Small intestine (tissue), 7 donors: ENCODE results near the gene HOXB2. TPM values are rescaled to one million over a fixed set of nuclear protein-coding genes. Genes with fewer than 3 reads are reported as not detected.

Source experiments
- DNase-seq, 2 donors: peaks; one replicate each; pipeline versions ENCODE4 v3.0.0 to v3.0.0-alpha.2; 2013
- FAIRE-seq: peaks from 2 replicates; lab custom pipeline; 2012; peaks lifted over from hg19 to GRCh38; lab: Jason Lieb, UNC
- H3K27ac ChIP-seq, 3 donors: one replicate each; pipeline ENCODE4 v1.5.1; 2013; ENCODE audit warnings: low read length in 2 of 3, mild to moderate bottlenecking in 2 of 3, control low read depth in 1 of 3, inconsistent platforms in 1 of 3, low read depth in 1 of 3, moderate library complexity in 1 of 3
- H3K27me3 ChIP-seq, 3 donors: one replicate each; pipeline ENCODE4 v1.6.1; 2013; ENCODE audit warnings: low read length in 3 of 3, inconsistent platforms in 1 of 3; ENCODE audit not compliant: control insufficient read depth in 3 of 3, insufficient read depth in 3 of 3
- H3K36me3 ChIP-seq, 3 donors: one replicate each; pipeline ENCODE4 v1.6.1; 2013; ENCODE audit warnings: low read length in 3 of 3, inconsistent platforms in 1 of 3, low read depth in 1 of 3, mild to moderate bottlenecking in 1 of 3, moderate library complexity in 1 of 3; ENCODE audit not compliant: control insufficient read depth in 3 of 3, insufficient read depth in 2 of 3
- H3K4me1 ChIP-seq, 3 donors: one replicate each; pipeline ENCODE4 v1.6.1; 2013; ENCODE audit warnings: low read length in 2 of 3, inconsistent platforms in 1 of 3, low read depth in 1 of 3, mild to moderate bottlenecking in 1 of 3, moderate library complexity in 1 of 3; ENCODE audit not compliant: control insufficient read depth in 3 of 3, insufficient read depth in 2 of 3
- H3K4me3 ChIP-seq, 3 donors: one replicate each; pipeline ENCODE4 v1.5.1; 2013; ENCODE audit warnings: low read length in 3 of 3, control low read depth in 1 of 3, inconsistent platforms in 1 of 3, low read depth in 1 of 3, mild to moderate bottlenecking in 1 of 3, moderate library complexity in 1 of 3
- H3K9me3 ChIP-seq, 2 donors: one replicate each; pipeline ENCODE4 v1.6.1; 2013; ENCODE audit warnings: low read depth in 1 of 2, low read length in 1 of 2; ENCODE audit not compliant: control insufficient read depth in 2 of 2, insufficient read depth in 1 of 2
- WGBS, 3 donors: extraction: QIAGEN DNeasy Blood & Tissue Kit; methylation state at CpG; one replicate each; pipeline ENCODE4 v1.1.7; 2013; 5-methylcytosine and 5-hydroxymethylcytosine counted together
- polyA plus RNA-seq, 4 donors: library from polyadenylated mRNA; stranded (reverse) in 3 of 4; unstranded in 1 of 4; fragments of 200-250 nt in 3 of 4; fragments of 120-200 nt in 1 of 4; gene quantifications; one replicate each; pipeline versions ENCODE4 v1.2.1 to v1.2.3, GENCODE V29; 2013
- donor health status: healthy with polysubstance abuse.
- donor health status: control.
- donor health status: control.
- donor health status: Bipolar disorder and iron deficiency.
- donor health status: healthy.

The HOXB2 gene
- polyA plus RNA-seq, 4 donors = 0.89 to 9.5 (median 6.2) TPM

DNA sequence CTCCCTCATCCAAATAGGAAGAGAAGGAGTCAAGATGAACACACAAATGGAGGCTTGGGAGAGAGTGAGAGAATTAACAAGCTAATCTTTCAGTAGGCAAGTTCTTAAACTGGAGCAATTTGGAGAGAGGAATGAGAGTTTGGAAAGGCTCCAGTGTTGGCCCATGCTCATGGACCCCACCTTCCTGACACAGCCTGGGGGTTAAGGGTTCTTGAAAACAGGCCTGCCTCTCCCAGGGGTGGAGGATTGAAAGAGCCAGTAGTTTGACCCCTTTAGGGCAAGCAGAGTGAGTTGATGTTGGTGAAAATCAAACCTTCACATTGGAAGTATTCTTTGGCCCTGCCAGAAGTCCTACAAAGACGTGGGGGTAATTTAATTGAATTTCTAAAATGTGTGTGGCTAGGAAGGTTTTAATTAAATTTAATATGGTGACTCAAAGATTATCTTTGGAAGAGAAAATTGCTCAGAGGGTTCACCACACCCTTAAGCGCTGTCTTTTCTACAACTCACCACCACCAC is 39.4 kb upstream of the HOXB2 start:
- peak overlapping the region in 2 of 3 donors; percentile 12 to 32 for H3K27ac ChIP-seq
- peaks cover 6 to 99% (median 9%) of the 10 kb centered on the region in 3 donors for H3K27me3 ChIP-seq
- H3K9me3 ChIP-seq = peaks cover 0 to 3% of the 10 kb centered on the region in 2 donors
- DNase-seq (no peak), FAIRE-seq (no peak)
- 14 to 42% (median 31%) methylated on average over 2 of the region's 2 CpGs for WGBS, 3 donors
- H3K36me3 ChIP-seq = no peaks in the 10 kb centered on the region
- H3K4me1 ChIP-seq = peaks cover 0 to 31% (median 2%) of the 10 kb centered on the region in 3 donors
- no peak overlapping the region for H3K4me3 ChIP-seq

DNA sequence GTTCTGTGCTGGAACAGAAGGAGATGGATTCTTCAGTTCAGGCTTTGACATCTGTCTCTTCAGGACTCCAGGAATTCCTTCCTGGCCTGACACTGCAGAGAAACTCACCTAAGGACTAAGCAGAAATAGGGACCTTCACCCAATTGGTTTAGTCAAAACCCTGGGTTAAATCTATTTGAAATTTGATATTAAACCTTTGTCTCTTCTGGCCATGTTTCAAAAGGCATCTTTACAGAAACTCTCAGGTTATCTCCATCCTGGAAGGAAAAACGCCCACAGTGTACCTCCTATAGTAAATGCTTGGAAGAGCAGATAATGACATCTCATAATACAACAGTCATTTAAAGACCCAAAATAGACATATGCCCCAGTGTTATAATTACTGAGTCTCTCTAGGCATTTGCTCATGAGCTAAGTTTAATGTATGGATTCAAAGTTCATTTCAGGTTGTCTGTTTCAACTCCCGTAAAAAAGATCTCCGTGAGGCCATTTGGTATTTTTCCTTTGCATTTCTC is 38.9 kb upstream of the HOXB2 start:
- Histone ChIP-seq H3K4me1 (peaks cover 0 to 30% (median 2%) of the 10 kb centered on the region in 3 donors), H3K9me3 (peaks cover 0 to 3% of the 10 kb centered on the region in 2 donors), H3K27ac (peak overlapping the region in 2 of 3 donors; percentile 32 to 98), H3K4me3 (no peak overlapping the region), H3K27me3 (peaks cover 6 to 99% (median 12%) of the 10 kb centered on the region in 3 donors), H3K36me3 (no peaks in the 10 kb centered on the region)
- 23 to 58% (median 37%) methylated on average over 3 of the region's 3 CpGs for WGBS, 3 donors
- no peak for DNase-seq
- FAIRE-seq = no peak

DNA sequence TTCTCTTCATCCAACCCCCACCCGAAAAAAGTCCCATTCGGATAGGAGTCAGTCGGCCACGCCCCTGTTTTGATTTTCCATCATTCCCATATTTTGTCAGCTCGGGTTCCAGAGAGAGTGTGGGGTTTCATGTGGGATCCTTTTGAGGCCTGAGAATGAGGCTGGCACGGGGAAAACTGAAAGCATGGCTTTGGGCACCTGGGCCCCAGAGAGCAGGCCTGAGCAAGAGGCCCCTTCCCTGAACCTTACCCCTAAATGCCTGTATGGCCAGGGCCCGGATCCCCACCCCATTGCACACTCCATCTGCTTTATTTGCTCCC is 37.8 kb upstream of the HOXB2 start:
- 17 to 41% (median 22%) methylated on average over 7 of the region's 7 CpGs for WGBS, 3 donors
- Histone ChIP-seq H3K4me1 (peaks cover 0 to 30% (median 2%) of the 10 kb centered on the region in 3 donors), H3K27ac (peak overlapping the region in 2 of 3 donors; percentile 75 to 98), H3K36me3 (no peaks in the 10 kb centered on the region), H3K27me3 (peaks cover 6 to 97% (median 12%) of the 10 kb centered on the region in 3 donors), H3K9me3 (peaks cover 0 to 3% of the 10 kb centered on the region in 2 donors), H3K4me3 (peak overlapping the region in 1 of 3 donors; percentile 51)
- DNase-seq (no peak), FAIRE-seq (no peak)

DNA sequence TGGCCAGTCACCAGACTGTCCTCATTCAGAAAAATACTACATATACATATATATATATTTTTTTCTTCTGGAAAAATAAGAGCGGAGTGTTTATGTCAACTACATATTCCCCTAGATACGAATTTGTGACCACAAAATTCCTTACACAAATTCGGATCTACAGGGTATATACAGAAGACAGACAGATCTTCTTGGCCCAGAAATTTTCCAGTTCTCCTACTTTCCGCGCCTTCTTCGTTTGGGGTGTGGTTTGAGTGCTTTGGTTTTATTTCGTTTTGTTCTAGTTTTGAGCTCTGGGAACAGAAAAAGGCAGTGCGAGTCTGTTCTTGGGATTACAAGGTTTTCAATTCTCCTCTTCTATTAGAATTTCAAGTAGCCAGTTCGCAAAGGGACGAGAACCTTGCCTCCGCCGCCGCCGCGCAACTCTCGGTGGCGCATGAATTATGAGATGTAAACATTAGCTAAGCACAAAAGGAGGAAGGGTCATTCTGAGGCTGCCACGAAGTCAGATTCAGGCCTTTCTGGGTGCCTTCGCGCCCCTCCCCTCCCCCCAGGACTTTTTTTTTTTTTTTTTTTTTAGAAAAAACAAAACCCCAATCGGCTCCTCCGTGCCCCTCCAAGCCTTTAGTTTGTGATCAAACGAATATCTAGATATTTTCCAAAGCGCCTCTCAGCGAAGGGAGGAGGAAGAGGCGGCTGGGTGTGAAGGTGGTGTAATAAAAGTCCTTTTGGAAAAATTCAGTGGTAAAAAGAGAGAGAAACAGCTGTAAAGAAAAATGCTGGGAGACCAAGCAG is 35.0 kb upstream of the HOXB2 start:
- H3K27me3 ChIP-seq = peaks cover 6 to 96% (median 10%) of the 10 kb centered on the region in 3 donors
- no peak for FAIRE-seq
- H3K4me1 ChIP-seq = peaks cover 0 to 28% (median 2%) of the 10 kb centered on the region in 3 donors
- no peak for DNase-seq
- H3K9me3 ChIP-seq = peaks cover 0 to under 1% of the 10 kb centered on the region in 2 donors
- peaks cover 0 to 10% (median 0%) of the 10 kb centered on the region in 3 donors for H3K36me3 ChIP-seq
- H3K27ac ChIP-seq = peak overlapping the region in 2 of 3 donors; percentile 75 to 98
- peak overlapping the region in 1 of 3 donors; percentile 43 for H3K4me3 ChIP-seq
- WGBS, 3 donors = 10 to 28% (median 24%) methylated on average over 26 of the region's 26 CpGs

DNA sequence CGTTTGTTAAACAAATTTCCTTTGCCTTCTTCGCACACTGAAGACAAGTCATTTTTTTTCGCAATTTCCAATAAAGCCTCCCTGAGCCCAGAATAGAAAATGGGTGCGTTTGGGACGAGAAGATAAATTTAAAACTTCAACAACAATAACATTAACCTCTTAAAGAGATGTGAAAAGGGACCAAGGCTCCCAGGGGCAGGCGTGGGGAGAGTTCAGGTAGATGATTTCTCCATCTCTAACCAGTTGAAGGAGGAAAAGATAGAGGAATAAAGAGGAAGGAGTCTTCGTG is 34.5 kb upstream of the HOXB2 start:
- peaks cover 0 to 10% (median 0%) of the 10 kb centered on the region in 3 donors for H3K36me3 ChIP-seq
- H3K9me3 ChIP-seq = no peaks in the 10 kb centered on the region
- peaks cover 6 to 96% (median 10%) of the 10 kb centered on the region in 3 donors for H3K27me3 ChIP-seq
- peak overlapping the region in 1 of 3 donors; percentile 43 for H3K4me3 ChIP-seq
- H3K27ac ChIP-seq = peak overlapping the region in 2 of 3 donors; percentile 75 to 76
- peaks cover 0 to 26% (median 2%) of the 10 kb centered on the region in 3 donors for H3K4me1 ChIP-seq
- DNase-seq = no peak
- WGBS, 3 donors = 24 to 29% (median 28%) methylated on average over 7 of the region's 7 CpGs
- FAIRE-seq = no peak

DNA sequence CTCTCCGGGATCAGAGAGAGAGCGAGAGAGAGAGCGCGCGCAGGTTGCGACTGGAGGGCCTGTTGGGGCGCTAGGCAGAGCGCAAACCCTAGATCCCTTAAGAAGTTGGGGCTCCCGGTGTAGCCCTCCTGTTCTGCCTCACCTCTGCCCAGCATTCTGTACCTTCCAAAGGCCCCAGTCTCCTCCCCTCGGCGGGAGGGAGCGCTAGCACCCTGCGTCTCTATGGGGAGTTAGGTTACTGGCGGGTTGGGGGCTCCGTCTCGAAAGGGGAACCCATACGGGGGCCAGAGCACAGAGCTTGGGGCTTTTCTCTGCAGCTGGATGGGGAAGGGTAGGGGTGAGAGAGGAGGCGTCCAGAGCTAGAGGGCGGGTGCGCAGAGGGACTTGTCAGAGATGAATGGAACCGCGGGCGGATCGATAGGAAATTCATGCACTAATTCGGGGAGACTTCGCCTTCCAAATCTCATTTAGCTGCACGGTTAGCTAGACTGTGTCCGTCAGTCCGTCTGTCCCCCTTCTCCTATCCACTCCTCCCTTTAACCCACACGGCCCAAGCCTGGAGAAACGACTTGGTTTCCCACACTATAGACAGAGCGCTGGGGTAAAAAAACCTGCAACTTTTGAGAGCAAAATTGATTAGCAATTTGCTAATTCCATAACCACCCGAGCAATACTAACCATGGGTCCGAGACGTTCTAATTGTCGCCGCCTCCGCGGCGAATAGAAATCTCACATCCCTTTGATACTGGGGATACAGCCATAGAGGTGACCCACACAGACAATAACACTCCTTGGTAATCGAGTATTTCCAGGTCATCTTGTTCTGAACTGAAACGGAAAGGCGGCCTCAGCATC is 33.9 kb upstream of the HOXB2 start:
- FAIRE-seq (no peak), DNase-seq (no peak)
- Histone ChIP-seq H3K4me1 (peaks cover 0 to 30% (median 2%) of the 10 kb centered on the region in 3 donors), H3K4me3 (peak overlapping the region in 2 of 3 donors; percentile 43 to 53), H3K9me3 (no peaks in the 10 kb centered on the region), H3K27me3 (peaks cover 6 to 96% (median 10%) of the 10 kb centered on the region in 3 donors), H3K36me3 (peaks cover 0 to 12% (median 0%) of the 10 kb centered on the region in 3 donors), H3K27ac (peak overlapping the region in 2 of 3 donors; percentile 75 to 76)
- 6 to 17% (median 14%) methylated on average over 43 of the region's 43 CpGs for WGBS, 3 donors

DNA sequence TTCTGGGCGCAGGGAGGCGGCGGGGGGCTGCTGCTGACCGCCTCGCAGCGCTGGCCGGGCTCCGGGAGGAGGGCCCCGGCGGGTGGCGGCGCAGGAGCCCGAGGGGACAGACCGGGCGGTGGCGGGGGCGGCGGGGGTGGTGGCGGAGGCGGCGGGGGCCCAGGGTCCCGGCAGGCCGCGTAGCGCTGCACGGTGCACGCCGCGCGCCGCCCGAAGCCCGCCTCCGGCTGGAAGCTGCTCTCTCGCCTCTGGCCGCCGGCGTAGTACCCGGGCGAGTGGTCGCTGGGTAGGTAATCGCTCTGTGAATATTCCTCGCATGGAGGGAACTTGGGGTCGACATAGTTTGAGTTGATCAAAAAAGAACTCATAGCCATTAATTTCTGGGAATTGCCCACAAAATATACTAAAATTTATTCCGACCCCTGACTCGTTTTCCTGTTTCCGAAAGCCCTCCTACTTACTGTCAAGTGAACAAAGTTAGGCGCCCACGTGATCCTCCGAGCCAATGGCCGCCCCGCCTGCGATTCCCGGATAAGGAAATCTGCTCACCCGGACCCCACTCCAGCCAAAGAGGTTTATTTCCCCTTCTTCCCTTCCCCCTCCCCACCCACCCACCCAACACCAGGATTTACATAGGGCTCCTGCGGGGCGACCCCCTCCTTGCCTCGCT is 33.2 kb upstream of the HOXB2 start, which contains the start of gene HOXB4:
HOXB4 (minus strand) TSS at position 405 of the 670 bp plus-strand sequence; CDS start at position 374, 31 bp downstream.
- WGBS, 3 donors = 1 to 7% (median 7%) methylated on average over 25 to 58 of the region's 58 CpGs
- peak within 1 kb of the TSS in 2 of 3 donors; percentile 79 to 85 for H3K27ac ChIP-seq
- DNase-seq (peak in 1 of 2 donors; percentile 30), FAIRE-seq (no peak)
- peaks cover 0 to 30% (median 2%) of the 10 kb centered on the region in 3 donors for H3K4me1 ChIP-seq
- H3K36me3 ChIP-seq = peaks cover 0 to 19% (median 0%) of the 10 kb centered on the region in 3 donors
- peaks cover 6 to 96% (median 10%) of the 10 kb centered on the region in 3 donors for H3K27me3 ChIP-seq
- H3K9me3 ChIP-seq = no peaks in the 10 kb centered on the region
- peak within 1 kb of the TSS; percentile 43 to 54 (median 53) for H3K4me3 ChIP-seq
